Measurements from ENCODE around the gene PCDHGB3. TPM values are rescaled to one million over a fixed set of nuclear protein-coding genes. Genes with fewer than 3 reads are reported as not detected.
A peak's percentile ranks its signal among the peaks of the same experiment; 100 is the strongest.
"Not testable (repeated sequence)": the region's sequence is repeated elsewhere in the genome, so short reads cannot be mapped to it uniquely, and the experiment has no call there.

PCDHGB3 gene
- total and polyA plus RNA-seq, 11 donors = 1.7 to 14.9 (median 8.5) TPM

- H3K9me3 ChIP-seq = peaks cover 0 to 99% (median 64%) of the 10 kb centered on the region in 12 donors
- TF ChIP-seq POLR2A (IDR thresholded peaks at IDR 0.05) = no peak
- TF ChIP-seq, protein P1, sequence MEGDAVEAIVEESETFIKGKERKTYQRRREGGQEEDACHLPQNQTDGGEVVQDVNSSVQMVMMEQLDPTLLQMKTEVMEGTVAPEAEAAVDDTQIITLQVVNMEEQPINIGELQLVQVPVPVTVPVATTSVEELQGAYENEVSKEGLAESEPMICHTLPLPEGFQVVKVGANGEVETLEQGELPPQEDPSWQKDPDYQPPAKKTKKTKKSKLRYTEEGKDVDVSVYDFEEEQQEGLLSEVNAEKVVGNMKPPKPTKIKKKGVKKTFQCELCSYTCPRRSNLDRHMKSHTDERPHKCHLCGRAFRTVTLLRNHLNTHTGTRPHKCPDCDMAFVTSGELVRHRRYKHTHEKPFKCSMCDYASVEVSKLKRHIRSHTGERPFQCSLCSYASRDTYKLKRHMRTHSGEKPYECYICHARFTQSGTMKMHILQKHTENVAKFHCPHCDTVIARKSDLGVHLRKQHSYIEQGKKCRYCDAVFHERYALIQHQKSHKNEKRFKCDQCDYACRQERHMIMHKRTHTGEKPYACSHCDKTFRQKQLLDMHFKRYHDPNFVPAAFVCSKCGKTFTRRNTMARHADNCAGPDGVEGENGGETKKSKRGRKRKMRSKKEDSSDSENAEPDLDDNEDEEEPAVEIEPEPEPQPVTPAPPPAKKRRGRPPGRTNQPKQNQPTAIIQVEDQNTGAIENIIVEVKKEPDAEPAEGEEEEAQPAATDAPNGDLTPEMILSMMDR (IDR thresholded peaks at IDR 0.05) = peak in 11 of 12 donors; percentile 19 to 50 (median 41)
- no peak within 1 kb of the TSS for H3K27ac ChIP-seq
- 25 to 41% (median 30%) methylated on average over 25 to 27 of the region's 27 CpGs for WGBS, 4 donors
- H3K36me3 ChIP-seq = peaks cover 0 to 36% (median 0%) of the 10 kb centered on the region in 9 donors
- DNase-seq = no peak
- peak within 1 kb of the TSS in 10 of 12 donors; percentile 9 to 42 (median 31) for H3K4me3 ChIP-seq
- H3K4me1 ChIP-seq = peaks cover 0 to 31% (median 2%) of the 10 kb centered on the region in 12 donors
- ATAC-seq = no peak
- peaks cover 0 to 31% (median 0%) of the 10 kb centered on the region in 9 donors for H3K27me3 ChIP-seq
- intact Hi-C loops (cut with DNase I) = no loop called here
Observed at GRCh38 chr5:141373673-141374317, 3.8 kb downstream of the PCDHGB3 start, which contains the start of gene PCDHGA6. Gene PCDHGA6, plus strand, starts transcription at chr5:141373891. Its CDS starts 193 bp downstream, at chr5:141374084.

GRCh38 chr5:141374627-141375026 lies 4.6 kb downstream of the PCDHGB3 start:
- Histone ChIP-seq H3K27ac (no peak overlapping the region), H3K9me3 (peaks cover 0 to 99% (median 64%) of the 10 kb centered on the region in 12 donors), H3K4me3 (no peak overlapping the region), H3K4me1 (peaks cover 0 to 29% (median 0%) of the 10 kb centered on the region in 12 donors), H3K36me3 (peaks cover 0 to 36% (median 0%) of the 10 kb centered on the region in 9 donors), H3K27me3 (peaks cover 0 to 29% (median 0%) of the 10 kb centered on the region in 9 donors)
- intact Hi-C loops (cut with DNase I) = no loop called here
- WGBS, 4 donors = 51 to 63% (median 56%) methylated on average over 14 of the region's 14 CpGs
- no peak for TF ChIP-seq POLR2A (IDR thresholded peaks at IDR 0.05)
- TF ChIP-seq, protein P1 (IDR thresholded peaks at IDR 0.05) = no peak
- DNase-seq (peak in 1 of 5 donors; percentile 55), ATAC-seq (peak in 2 of 4 donors; percentile 65 to 68)

- Histone ChIP-seq H3K27me3 (peaks cover 0 to 23% (median 0%) of the 10 kb centered on the region in 9 donors), H3K9me3 (peaks cover 0 to 99% (median 64%) of the 10 kb centered on the region in 12 donors), H3K36me3 (peaks cover 0 to 36% (median 0%) of the 10 kb centered on the region in 9 donors), H3K4me1 (peaks cover 0 to 23% (median 0%) of the 10 kb centered on the region in 12 donors)
- DNase-seq; H3K4me3 ChIP-seq; ATAC-seq; intact Hi-C loops (cut with DNase I); H3K27ac ChIP-seq: not testable (repeated sequence)
- 56 to 92% (median 61%) methylated on average over 12 to 43 of the region's 48 CpGs for WGBS, 4 donors
- TF ChIP-seq, protein P1 (IDR thresholded peaks at IDR 0.05) = peak in 1 of 12 donors; percentile 9
Observed at GRCh38 chr5:141375444-141376155, 5.6 kb downstream of the PCDHGB3 start.
